ENCODE measurements around the gene PPP1R36. TPM values are rescaled to one million over a fixed set of nuclear protein-coding genes. Genes with fewer than 3 reads are reported as not detected.

PPP1R36 gene
- total RNA-seq (2014; rRNA removed; shearing (Covaris generic)): not detected in 2 replicates
- polyA plus RNA-seq (2015; cell fraction: cytosol; rRNA removed): 0.64 TPM in 1 of 2 replicates, not detected in the other
- polyA plus RNA-seq (2015; cell fraction: nucleus; rRNA removed): 0.37 TPM in 1 of 2 replicates, not detected in the other

- no peak for DNase-seq (ENCODE audit: low read depth, low spot score)
- in situ Hi-C loops (cut with HindIII; ENCODE audit: low pct_unique_long_range_greater_than_20kb, low sequenced_read_pairs): no loop called here
Measured at GRCh38 chr14:64549791-64550620, at the start of gene PPP1R36. Gene PPP1R36 (plus strand): TSS chr14:64549961. CDS start chr14:64549998, 37 bp downstream.

DNA sequence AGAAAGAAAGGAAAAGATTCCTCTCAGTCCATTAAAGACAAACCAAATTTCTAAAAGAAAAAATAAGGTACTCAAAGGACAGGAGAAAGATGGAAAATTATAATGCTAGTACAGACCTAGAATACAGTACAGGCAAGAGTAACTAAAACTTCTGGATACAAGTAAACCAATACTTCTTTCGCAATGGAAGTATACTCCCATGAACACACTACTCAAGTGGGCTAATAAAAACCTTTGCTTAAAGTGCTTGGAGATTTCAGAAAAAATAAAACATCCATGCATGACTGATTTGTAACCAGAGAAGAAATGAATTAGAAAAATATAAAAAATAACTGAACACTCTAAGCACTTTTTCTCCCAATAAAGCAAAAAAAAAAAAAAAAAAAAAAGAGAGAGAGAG is 49.7 kb upstream of the PPP1R36 start:
- in situ Hi-C loops (cut with HindIII; ENCODE audit: low pct_unique_long_range_greater_than_20kb, low sequenced_read_pairs): no loop called here
- DNase-seq (ENCODE audit: low read depth, low spot score): no peak

- peak; percentile 45 for DNase-seq (ENCODE audit: low read depth, low spot score)
- in situ Hi-C loops (cut with HindIII; ENCODE audit: low pct_unique_long_range_greater_than_20kb, low sequenced_read_pairs): no loop called here
Measured at GRCh38 chr14:64501411-64502171, 48.2 kb upstream of the PPP1R36 start.

DNA sequence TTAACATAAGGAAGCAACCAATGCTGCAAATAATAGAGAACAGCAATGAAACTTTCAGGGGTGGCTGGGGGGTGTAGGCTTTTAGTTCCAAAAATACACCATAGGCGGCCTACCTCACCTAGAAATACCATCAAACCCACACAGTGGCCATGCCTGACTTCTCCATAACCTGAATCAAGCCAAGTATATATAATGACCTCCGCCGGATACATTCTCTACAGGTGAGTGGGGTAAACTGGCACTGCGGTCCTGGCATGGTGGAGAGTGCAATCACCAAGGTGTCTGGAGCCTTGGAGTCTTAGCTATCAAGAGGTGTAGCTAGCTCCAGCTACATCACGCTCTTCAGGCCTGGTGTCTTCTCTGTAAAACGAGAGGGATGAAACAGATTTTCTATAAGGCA is 47.3 kb upstream of the PPP1R36 start:
- in situ Hi-C loops (cut with HindIII; ENCODE audit: low pct_unique_long_range_greater_than_20kb, low sequenced_read_pairs): no loop called here
- no peak for DNase-seq (ENCODE audit: low read depth, low spot score)

GRCh38 chr14:64502887-64503433 is 46.8 kb upstream of the PPP1R36 start:
- in situ Hi-C loops (cut with HindIII; ENCODE audit: low pct_unique_long_range_greater_than_20kb, low sequenced_read_pairs): no loop called here
- no peak for DNase-seq (ENCODE audit: low read depth, low spot score)

- in situ Hi-C loops (cut with HindIII; ENCODE audit: low pct_unique_long_range_greater_than_20kb, low sequenced_read_pairs): no loop called here
- DNase-seq (ENCODE audit: low read depth, low spot score): peak; percentile 88
Measured at GRCh38 chr14:64503434-64504309, 46.1 kb upstream of the PPP1R36 start, which contains the start of gene ZBTB25. Gene ZBTB25 (minus strand): TSS chr14:64503838. CDS start chr14:64490533, 13,305 bp downstream.

GRCh38 chr14:64504310-64504896 is 45.4 kb upstream of the PPP1R36 start, which contains the start of gene ZBTB1:
Gene ZBTB1 (plus strand): TSS chr14:64504770. CDS start chr14:64521505, 16,735 bp downstream.
- in situ Hi-C loops (cut with HindIII; ENCODE audit: low pct_unique_long_range_greater_than_20kb, low sequenced_read_pairs): no loop called here
- DNase-seq (ENCODE audit: low read depth, low spot score): peak; percentile 74

GRCh38 chr14:64504897-64505794 is 44.6 kb upstream of the PPP1R36 start:
- DNase-seq (ENCODE audit: low read depth, low spot score): peak; percentile 88
- in situ Hi-C loops (cut with HindIII; ENCODE audit: low pct_unique_long_range_greater_than_20kb, low sequenced_read_pairs): no loop called here

DNA sequence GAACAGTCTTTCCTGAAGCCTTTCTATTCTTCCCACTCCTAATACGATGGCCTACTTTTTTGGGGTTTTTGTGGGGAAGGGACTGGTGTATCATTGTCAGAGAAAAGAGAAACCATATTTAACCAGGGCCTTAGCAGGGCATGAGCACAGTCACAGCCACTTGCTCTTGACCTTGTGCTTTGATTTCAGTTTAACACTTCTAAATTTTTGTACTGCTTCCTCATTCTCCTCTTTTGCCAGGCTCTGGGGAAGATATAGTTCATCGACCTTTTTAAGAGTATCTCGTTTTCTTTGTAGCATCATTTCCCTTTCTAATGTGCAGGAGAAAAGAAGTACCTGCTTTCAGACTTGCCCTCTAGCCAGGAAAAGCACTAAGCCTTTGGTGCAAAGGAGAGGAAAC is 43.0 kb upstream of the PPP1R36 start:
- in situ Hi-C loops (cut with HindIII; ENCODE audit: low pct_unique_long_range_greater_than_20kb, low sequenced_read_pairs): no loop called here
- no peak for DNase-seq (ENCODE audit: low read depth, low spot score)

GRCh38 chr14:64507376-64508156 is 42.2 kb upstream of the PPP1R36 start:
- in situ Hi-C loops (cut with HindIII; ENCODE audit: low pct_unique_long_range_greater_than_20kb, low sequenced_read_pairs): no loop called here
- DNase-seq (ENCODE audit: low read depth, low spot score): no peak

- in situ Hi-C loops (cut with HindIII; ENCODE audit: low pct_unique_long_range_greater_than_20kb, low sequenced_read_pairs): no loop called here
- no peak for DNase-seq (ENCODE audit: low read depth, low spot score)
Measured at GRCh38 chr14:64508215-64508776, 41.5 kb upstream of the PPP1R36 start.

GRCh38 chr14:64509036-64509435 is 40.7 kb upstream of the PPP1R36 start:
- no peak for DNase-seq (ENCODE audit: low read depth, low spot score)
- in situ Hi-C loops (cut with HindIII; ENCODE audit: low pct_unique_long_range_greater_than_20kb, low sequenced_read_pairs): no loop called here

GRCh38 chr14:64510825-64511671 is 38.7 kb upstream of the PPP1R36 start:
- peak; percentile 79 for DNase-seq (ENCODE audit: low read depth, low spot score)
- in situ Hi-C loops (cut with HindIII; ENCODE audit: low pct_unique_long_range_greater_than_20kb, low sequenced_read_pairs): no loop called here

- DNase-seq (ENCODE audit: low read depth, low spot score): no peak
- in situ Hi-C loops (cut with HindIII; ENCODE audit: low pct_unique_long_range_greater_than_20kb, low sequenced_read_pairs): no loop called here
Measured at GRCh38 chr14:64513271-64513670, 36.5 kb upstream of the PPP1R36 start.

All from SK-MEL-5 (cell line).